IMR-90 (cell line): ENCODE results near the gene SH3RF3. TPM values are rescaled to one million over a fixed set of nuclear protein-coding genes. Genes with fewer than 3 reads are reported as not detected.

ENCODE experiments used
- ATAC-seq: fragments of 200-7000 bp; cut with Tn5 transposase; 2 replicates; pipeline ENCODE4 v1.9.1; 2020; ENCODE audit warnings: low read depth, mild to moderate bottlenecking, moderate library complexity
- BruUV-seq: library from RNA; stranded (reverse); fragments of 400-500 nt; replicated peaks from 2 replicates; lab custom pipeline; 2021; lab: Mats Ljungman, UMichigan
- CTCF ChIA-PET: fragments of 300-600 bp; formaldehyde crosslinking; extraction: SDS; loops from one replicate; lab custom pipeline; 2021; ENCODE audit warnings: antibody characterized with exemption; lab: Yijun Ruan, JAX
- POLR2A ChIA-PET: fragments of 300-600 bp; sonication (Branson Sonifier 250); formaldehyde crosslinking; loops from one replicate; lab custom pipeline; 2022; ENCODE audit warnings: antibody characterized with exemption; ENCODE audit not compliant: unreplicated experiment; lab: Charles Lee
- DNase-seq: peaks from one replicate; pipeline ENCODE4 v3.0.0; 2013
- H2AFZ ChIP-seq: replicated peaks from 2 replicates; pipeline ENCODE3; 2013; ENCODE audit warnings: low read length, mild to moderate bottlenecking; ENCODE audit not compliant: poor library complexity
- H2AK5ac ChIP-seq: 2 replicates; pipeline ENCODE4 v1.6.1; 2013; ENCODE audit warnings: low read depth, low read length, inconsistent platforms
- H2AK9ac ChIP-seq: replicated peaks from 2 replicates; pipeline ENCODE3; 2013; ENCODE audit warnings: mild to moderate bottlenecking, low read depth, low read length, moderate library complexity; ENCODE audit not compliant: poor library complexity
- H2BK120ac ChIP-seq: 2 replicates; pipeline ENCODE4 v1.6.1; 2013; ENCODE audit warnings: low read depth, low read length, inconsistent platforms
- H2BK15ac ChIP-seq: 3 replicates; pipeline ENCODE4 v1.6.1; 2013; ENCODE audit warnings: low read depth, low read length, inconsistent platforms
- H2BK20ac ChIP-seq: 2 replicates; pipeline ENCODE4 v1.6.1; 2013; ENCODE audit warnings: low read depth, mild to moderate bottlenecking, inconsistent platforms, low read length, moderate library complexity
- H2BK5ac ChIP-seq: 2 replicates; pipeline ENCODE4 v1.6.1; 2013; ENCODE audit warnings: mild to moderate bottlenecking, low read depth, low read length, inconsistent platforms; ENCODE audit not compliant: poor library complexity, severe bottlenecking
- H3K14ac ChIP-seq: replicated peaks from 2 replicates; pipeline ENCODE4 v1.6.1; 2013; ENCODE audit warnings: low read depth, low read length, inconsistent platforms
- H3K18ac ChIP-seq: 2 replicates; pipeline ENCODE4 v1.6.1; 2013; ENCODE audit warnings: low read depth, low read length, control low read depth
- H3K23ac ChIP-seq: 2 replicates; pipeline ENCODE4 v1.6.1; 2013; ENCODE audit warnings: low read depth, low read length, inconsistent platforms
- H3K27ac ChIP-seq: 2 replicates; pipeline ENCODE4 v1.5.1; 2013; ENCODE audit warnings: mild to moderate bottlenecking, control low read depth, low read length; ENCODE audit not compliant: insufficient read depth
- H3K27me3 ChIP-seq: 2 replicates; pipeline ENCODE4 v1.6.1; 2013; ENCODE audit warnings: low read length; ENCODE audit not compliant: control insufficient read depth, insufficient read depth
- H3K36me3 ChIP-seq: 2 replicates; pipeline ENCODE4 v1.6.1; 2013; ENCODE audit warnings: low read length, mixed read lengths; ENCODE audit not compliant: control insufficient read depth, insufficient read depth
- H3K4ac ChIP-seq: 2 replicates; pipeline ENCODE4 v1.6.1; 2013; ENCODE audit warnings: low read depth, low read length, inconsistent platforms
- H3K4me1 ChIP-seq: 2 replicates; pipeline ENCODE4 v1.6.1; 2013; ENCODE audit warnings: low read length, mixed read lengths; ENCODE audit not compliant: control insufficient read depth, insufficient read depth
- H3K4me2 ChIP-seq: 2 replicates; pipeline ENCODE4 v1.6.1; 2013; ENCODE audit warnings: low read depth, mild to moderate bottlenecking, control low read depth, low read length, moderate library complexity
- H3K4me3 ChIP-seq: 2 replicates; pipeline ENCODE4 v1.5.1; 2013; ENCODE audit warnings: low read depth, mild to moderate bottlenecking, control low read depth, low read length, moderate library complexity; ENCODE audit not compliant: insufficient read depth
- H3K56ac ChIP-seq: 2 replicates; pipeline ENCODE4 v1.6.1; 2013; ENCODE audit warnings: low read length, inconsistent platforms; ENCODE audit not compliant: insufficient read depth; ENCODE audit errors: extremely low read depth
- H3K79me1 ChIP-seq, 2 experiments: 2 replicates each; pipeline ENCODE4 v1.6.1; 2013; ENCODE audit warnings: low read length in 2 of 2, inconsistent platforms in 1 of 2, low read depth in 1 of 2
- H3K9ac ChIP-seq: 2 replicates; pipeline ENCODE4 v1.6.1; 2013; ENCODE audit warnings: low read depth, low read length, control low read depth
- H3K9me1 ChIP-seq: 2 replicates; pipeline ENCODE4 v1.6.1; 2013; ENCODE audit warnings: low read length, inconsistent platforms; ENCODE audit not compliant: insufficient read depth
- H3K9me3 ChIP-seq: 2 replicates; pipeline ENCODE4 v1.6.1; 2013; ENCODE audit warnings: low read length; ENCODE audit not compliant: control insufficient read depth, insufficient read depth
- H4K20me1 ChIP-seq: 2 replicates; pipeline ENCODE4 v1.6.1; 2013; ENCODE audit warnings: low read length, inconsistent platforms; ENCODE audit not compliant: insufficient read depth
- H4K5ac ChIP-seq: 2 replicates; pipeline ENCODE4 v1.6.1; 2013; ENCODE audit warnings: mild to moderate bottlenecking, low read depth, low read length, control low read depth
- H4K8ac ChIP-seq, 2 experiments: 2 replicates each; pipeline ENCODE4 v1.6.1; 2013; ENCODE audit warnings: low read depth in 2 of 2, low read length in 2 of 2, control low read depth in 1 of 2, inconsistent platforms in 1 of 2
- H4K91ac ChIP-seq: 2 replicates; pipeline ENCODE4 v1.6.1; 2013; ENCODE audit warnings: low read depth, low read length, inconsistent platforms; ENCODE audit not compliant: insufficient read depth
- CEBPB ChIP-seq: IDR thresholded peaks from 2 replicates; pipeline ENCODE4 v1.6.1; 2012; ENCODE audit warnings: low read depth, low read length, improper control_type of control experiment
- MAZ ChIP-seq: IDR thresholded peaks from 2 replicates; pipeline ENCODE4 v1.6.1; 2012; ENCODE audit warnings: low read depth, mild to moderate bottlenecking, low read length, improper control_type of control experiment, moderate library complexity, borderline replicate concordance
- WGBS, 2 experiments: methylation state at CpG; one replicate each; pipeline versions ENCODE4 v1.1.5 to v1.1.7; 2013; ENCODE audit warnings: missing lambda C conversion rate in 2 of 2; ENCODE audit not compliant: insufficient read length in 1 of 2; ENCODE audit errors: extremely low coverage in 2 of 2; 5-methylcytosine and 5-hydroxymethylcytosine counted together
- dilution Hi-C: fragments of 300-500 bp; cut with HindIII; formaldehyde crosslinking; loops from one replicate; pipeline ENCODE4 v1.14.3; 2018; ENCODE audit warnings: low sequenced_read_pairs; ENCODE audit not compliant: unreplicated experiment
- in situ Hi-C: fragments of 300-500 bp; cut with MboI; formaldehyde crosslinking; loops from 3 replicates; pipeline ENCODE4 v1.14.3; 2019; ENCODE audit warnings: low sequenced_read_pairs, inconsistent platforms, mixed read lengths
- intact Hi-C: fragments of 100-400 bp; cut with micrococcal nuclease; formaldehyde crosslinking; loops from 2 replicates; pipeline ENCODE4 v1.10.0; 2022
- polyA plus RNA-seq, 3 experiments: library from polyadenylated mRNA; depleted of rRNA; stranded (reverse); fragments of >200 nt; gene quantifications; 2 replicates each; pipeline ENCODE4 v1.2.3, GENCODE V29; 2012; ENCODE audit warnings: low replicate concordance in 1 of 3
- total RNA-seq: library from RNA; depleted of rRNA; stranded (reverse); fragments of >200 nt; gene quantifications from 2 replicates; pipeline ENCODE4 v1.2.3, GENCODE V29; 2012

Gene SH3RF3
- total and polyA plus RNA-seq, 2 of the 4 experiments (the other 2 are of a cell fraction): 3.4 to 5.3 TPM

- peak overlapping the region; percentile 45; the same call in 2 of the 3 replicates for H2BK15ac ChIP-seq
- H3K79me1 ChIP-seq: peaks cover 49 to 84% of the 10 kb centered on the region in 2 experiments
- no TSS peak for BruUV-seq
- ChIA-PET CTCF (no interaction called here), POLR2A (no interaction called here)
- peak overlapping the region; percentile 85 for H2AK5ac ChIP-seq
- H4K20me1 ChIP-seq: 0 out of 2 replicates have a peak, but pooled peaks cover 8% of the 10 kb centered on the region
- H3K9me3 ChIP-seq: peaks cover 4% of the 10 kb centered on the region; the same call in 1 of the 2 replicates
- dilution Hi-C loops: no loop called here
- peak overlapping the region; percentile 13 to 57; a peak in 2 of 4 replicates for H4K8ac ChIP-seq
- peak overlapping the region; percentile 23; the same call in 1 of the 2 replicates for H3K4me2 ChIP-seq
- H2AK9ac ChIP-seq: no peak overlapping the region
- peak; percentile 15 for ATAC-seq
- in situ Hi-C loops: no loop called here
- no CpG with 5 or more reads among the region's 3 CpGs for WGBS, 2 experiments
- peak overlapping the region; percentile 70; the same call in 1 of the 2 replicates for H2BK20ac ChIP-seq
- no peak overlapping the region for H3K4me3 ChIP-seq
- H4K5ac ChIP-seq: peak overlapping the region; percentile 19
- no peak overlapping the region for H3K56ac ChIP-seq
- DNase-seq: peak; percentile 73
- H3K4ac ChIP-seq: peak overlapping the region; percentile 83
- peak overlapping the region; percentile 26; the same call in 1 of the 2 replicates for H3K27ac ChIP-seq
- H3K4me1 ChIP-seq: peaks cover 27% of the 10 kb centered on the region
- TF ChIP-seq CEBPB (peak; percentile 78), MAZ (no peak)
- peak overlapping the region; percentile 71 for H3K18ac ChIP-seq
- no peaks in the 10 kb centered on the region for H3K36me3 ChIP-seq
- no peak overlapping the region for H3K9ac ChIP-seq
- peak overlapping the region; percentile 29 for H3K14ac ChIP-seq
- H2AFZ ChIP-seq: no peak overlapping the region
- intact Hi-C loops: no loop called here
- H3K23ac ChIP-seq: peak overlapping the region; percentile 37; the same call in 1 of the 2 replicates
- H2BK5ac ChIP-seq: peak overlapping the region; percentile 62
- peaks cover 22% of the 10 kb centered on the region for H3K9me1 ChIP-seq
- peak overlapping the region; percentile 82 for H2BK120ac ChIP-seq
- H4K91ac ChIP-seq: peak overlapping the region; percentile 30; the same call in 1 of the 2 replicates
- no peaks in the 10 kb centered on the region for H3K27me3 ChIP-seq
Observed at GRCh38 chr2:109180786-109181185, 51.8 kb downstream of the SH3RF3 start.
